T47D (cell line): Measurements from ENCODE around the gene GARIN1A.

ENCODE experiments used
- DNase-seq, 2 experiments: peaks; one replicate each; pipeline versions ENCODE4 v3.0.0 to v3.0.0-alpha.2; 2011 to 2012; ENCODE audit warnings: low read depth in 1 of 2, low spot score in 1 of 2
- JUND ChIP-seq: IDR thresholded peaks from 2 replicates; pipeline ENCODE4 v1.6.1; 2012; ENCODE audit warnings: low read depth
- in situ Hi-C: cut with HindIII; loops from 2 replicates; pipeline ENCODE4 v1.10.0; 2016; ENCODE audit warnings: low sequenced_read_pairs, low pct_unique_long_range_greater_than_20kb

Gene GARIN1A

GRCh38 chr7:128710481-128710880 lies 38.4 kb downstream of the GARIN1A start:
- no peak for DNase-seq
- no peak for TF ChIP-seq JUND
- in situ Hi-C loops, result no loop called here

GRCh38 chr7:128713794-128714193 lies 41.7 kb downstream of the GARIN1A start:
- no peak for TF ChIP-seq JUND
- no peak for DNase-seq
- in situ Hi-C loops, result no loop called here

- in situ Hi-C loops, result no loop called here
- DNase-seq, result no peak
- TF ChIP-seq JUND, result no peak
Measured at GRCh38 chr7:128714701-128715495, 42.8 kb downstream of the GARIN1A start.

GRCh38 chr7:128718967-128719642 lies 47.0 kb downstream of the GARIN1A start:
- no peak for DNase-seq
- in situ Hi-C loops, result no loop called here
- no peak for TF ChIP-seq JUND

GRCh38 chr7:128721376-128721775 lies 49.3 kb downstream of the GARIN1A start:
- no peak for TF ChIP-seq JUND
- DNase-seq, result no peak
- in situ Hi-C loops, result no loop called here
